HG03565 (cell line): ENCODE data around the gene ZNF497.
"Not testable (repeated sequence)": the region's sequence is repeated elsewhere in the genome, so short reads cannot be mapped to it uniquely, and the experiment has no call there.

Experiments used
- ATAC-seq: cut with Tn5 transposase; IDR thresholded peaks from one replicate; pipeline ENCODE4 v1.9.1; 2021; ENCODE audit warnings: mild to moderate bottlenecking, moderate library complexity; ENCODE audit not compliant: unreplicated experiment

ZNF497 gene

DNA sequence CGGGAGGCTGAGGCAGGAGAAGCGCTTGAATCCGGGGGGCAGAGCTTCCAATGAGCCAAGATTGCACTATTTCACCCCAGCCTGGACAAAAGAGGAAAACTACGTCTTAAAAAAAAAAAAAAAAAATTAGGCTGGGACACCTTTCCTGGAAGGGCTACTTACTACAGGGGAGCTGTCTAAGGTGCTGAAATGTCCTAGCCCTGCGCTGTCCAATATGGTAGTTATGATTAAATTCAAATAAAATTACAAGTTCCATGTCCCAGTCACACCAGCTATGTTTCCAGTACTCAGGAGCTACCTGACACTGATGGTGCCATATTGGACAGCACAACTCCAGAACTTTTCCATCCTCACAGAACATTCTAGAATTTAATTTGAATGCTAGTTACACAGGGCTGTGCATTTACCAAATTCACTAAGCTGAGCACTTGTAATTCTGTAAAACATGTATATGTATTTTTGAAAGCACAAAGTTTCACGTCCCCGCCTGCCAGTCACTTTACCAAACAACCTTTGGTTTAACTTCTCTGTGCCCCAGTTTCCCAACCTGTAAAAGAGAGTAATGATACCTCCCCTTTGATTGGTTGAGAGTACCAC is 45.0 kb downstream of the ZNF497 start:
- ATAC-seq, result no peak

DNA sequence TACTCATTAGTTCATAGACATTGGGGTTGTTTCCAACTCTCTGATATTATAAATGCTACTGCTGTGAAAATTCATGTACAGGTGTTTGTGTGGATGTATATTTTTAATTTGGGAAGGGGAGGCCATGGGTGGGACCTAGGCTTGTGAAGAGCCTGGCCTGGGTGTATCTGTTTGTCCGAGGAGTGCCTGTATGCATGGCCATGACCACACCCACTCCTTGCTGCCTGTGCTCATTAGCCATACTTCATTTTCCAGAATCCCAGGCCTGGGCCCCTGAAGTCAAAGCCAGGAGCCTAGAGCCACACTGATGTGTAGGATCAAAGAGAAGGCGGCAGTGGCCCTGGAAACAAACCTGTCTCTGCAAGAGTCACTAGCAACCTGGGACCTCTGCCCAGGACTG is 47.0 kb downstream of the ZNF497 start:
- no peak for ATAC-seq

DNA sequence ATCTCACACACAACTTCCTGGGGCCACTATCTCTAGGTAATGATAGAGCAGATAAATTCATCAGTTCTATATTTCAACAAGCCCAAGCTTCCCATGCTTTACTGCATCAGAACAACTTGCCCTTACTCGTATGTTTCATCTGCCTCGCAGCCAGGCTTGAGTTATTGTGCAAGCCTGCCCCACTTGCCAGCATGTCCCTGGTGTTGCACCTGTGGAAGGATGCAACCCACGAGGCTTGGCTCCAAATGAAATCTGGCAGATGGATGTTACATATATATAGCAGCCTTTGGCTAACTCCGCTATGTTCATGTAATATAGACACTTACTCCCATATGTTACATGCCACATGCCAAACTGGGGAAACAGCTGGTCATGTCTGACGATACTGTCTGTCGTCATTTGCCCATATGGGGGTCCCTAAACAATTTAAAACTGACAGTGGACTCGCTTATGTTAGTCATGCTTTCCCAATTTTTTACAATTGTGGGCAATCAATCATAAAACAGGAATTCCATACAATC is 51.1 kb downstream of the ZNF497 start:
- no peak for ATAC-seq

DNA sequence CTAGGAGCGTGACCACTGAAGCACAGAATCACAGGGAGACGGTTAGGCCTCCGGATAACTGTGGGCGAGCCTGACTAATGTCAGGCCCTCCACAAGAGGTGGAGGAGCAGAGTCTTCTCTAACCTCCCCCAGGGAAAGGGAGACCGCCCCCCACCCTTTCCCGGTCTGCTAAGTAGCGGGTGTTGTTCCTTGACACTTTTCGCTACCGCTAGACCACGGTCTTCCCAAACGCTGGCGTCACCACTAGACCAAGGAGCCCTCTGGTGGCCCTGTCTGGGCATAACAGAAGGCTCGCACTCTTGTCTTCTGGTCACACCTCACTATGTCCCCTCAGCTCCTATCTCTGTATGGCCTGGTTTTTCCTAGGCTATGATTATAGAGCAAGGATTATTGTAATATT is 51.9 kb downstream of the ZNF497 start:
- ATAC-seq, result not testable (repeated sequence)

DNA sequence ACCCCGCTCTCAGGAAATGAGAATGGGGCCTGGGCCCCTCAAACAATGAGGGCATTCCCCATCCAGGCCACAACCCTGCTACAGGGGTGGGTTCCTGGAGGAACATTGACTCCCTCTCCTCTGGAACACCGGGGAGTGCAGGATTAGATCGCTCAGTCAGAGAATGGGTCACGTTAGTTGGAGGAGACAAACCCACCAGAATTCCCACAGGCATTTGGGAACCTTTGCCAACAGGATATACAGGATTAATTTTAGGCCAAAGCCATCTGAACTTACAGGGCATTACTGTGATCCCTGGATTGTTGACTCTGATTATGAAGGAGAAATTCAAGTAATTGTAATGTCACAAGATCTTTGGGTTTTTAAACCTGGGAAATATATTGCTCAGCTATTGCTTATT is 54.8 kb downstream of the ZNF497 start:
- no peak for ATAC-seq

DNA sequence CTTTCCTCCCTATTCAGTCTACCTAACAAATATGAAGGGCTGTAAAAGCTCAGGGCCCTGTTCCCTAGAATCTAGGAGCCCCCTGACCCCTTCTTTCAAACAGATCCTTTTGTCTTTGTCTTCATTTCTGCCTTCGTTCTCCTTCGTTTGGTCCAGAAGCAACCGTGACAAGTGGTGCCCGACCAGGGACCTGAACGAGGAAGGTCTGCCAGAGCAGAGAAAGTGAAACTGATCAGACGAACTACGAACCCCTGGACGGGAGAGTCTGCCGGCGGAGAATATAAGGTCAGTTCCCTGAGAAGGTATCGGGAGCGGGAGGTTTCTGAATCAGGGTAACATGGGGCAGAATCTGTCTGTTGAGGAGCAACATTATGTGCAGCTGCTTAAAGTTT is 56.6 kb downstream of the ZNF497 start:
- no peak for ATAC-seq

DNA sequence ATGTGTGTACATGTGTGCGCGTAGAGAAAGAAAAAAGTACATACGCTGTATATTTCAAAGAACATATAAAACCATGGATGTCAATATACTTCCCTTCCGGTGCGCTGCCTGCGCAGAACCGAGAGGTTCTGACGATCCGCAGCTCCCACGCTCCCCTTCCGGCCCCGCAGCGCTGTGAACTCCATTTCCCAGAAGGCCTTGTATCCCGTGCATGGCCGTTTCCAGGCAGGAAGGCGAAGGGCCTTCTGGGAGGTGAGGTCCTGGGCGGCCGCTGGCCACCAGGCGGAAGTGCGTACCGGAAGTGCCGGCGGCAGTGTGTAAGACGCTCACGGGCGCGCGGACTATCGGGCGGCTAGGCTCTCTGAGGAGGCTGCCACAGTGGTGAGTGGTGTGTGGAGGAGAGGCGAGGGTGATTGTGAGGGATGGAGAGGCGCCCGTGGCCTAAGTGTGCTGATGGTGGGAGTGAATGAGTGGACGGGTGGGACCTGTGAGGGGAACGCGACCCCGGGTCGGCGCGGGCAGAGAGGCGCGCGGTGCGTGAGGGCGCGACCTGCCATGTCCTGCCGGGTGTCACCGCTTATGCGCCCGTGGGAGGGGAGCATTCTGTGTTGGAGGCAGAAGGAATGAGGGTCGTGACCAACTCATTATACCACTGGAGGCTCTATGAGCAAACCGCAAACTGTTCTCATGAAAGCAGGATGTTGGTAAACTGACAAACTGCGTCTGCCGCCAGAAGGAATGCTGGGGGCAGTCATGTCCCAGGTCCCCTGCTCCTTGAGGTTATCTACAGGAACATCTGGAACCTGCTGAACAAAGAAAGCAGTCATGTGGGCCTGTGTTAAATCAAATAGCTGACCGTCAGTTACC is 57.3 kb downstream of the ZNF497 start, which contains the start of gene ERVK3-1:
TSS of gene ERVK3-1 (plus strand) at position 313 of the 867 bp plus-strand sequence. CDS start 6,792 bp downstream, outside the sequence.
- ATAC-seq, result peak; percentile 96

DNA sequence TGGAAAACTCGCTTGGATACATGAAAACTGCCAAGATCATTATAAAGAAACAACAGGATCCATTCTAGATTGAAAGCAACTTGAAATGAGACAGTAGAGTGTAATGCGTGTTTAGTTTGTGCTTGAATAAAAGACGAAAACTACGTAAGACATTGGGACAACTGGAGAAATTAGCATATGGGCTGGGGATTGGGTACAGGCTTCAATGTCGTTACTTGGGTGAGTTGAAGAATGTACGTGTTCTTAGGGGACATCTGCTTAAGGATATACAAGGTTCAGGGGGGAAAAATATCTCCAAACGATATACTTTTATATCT is 57.8 kb downstream of the ZNF497 start:
- no peak for ATAC-seq
